ENCODE results near the gene PP2D1.
"Not testable (repeated sequence)": the region's sequence is repeated elsewhere in the genome, so short reads cannot be mapped to it uniquely, and the experiment has no call there.

PP2D1 gene

DNA sequence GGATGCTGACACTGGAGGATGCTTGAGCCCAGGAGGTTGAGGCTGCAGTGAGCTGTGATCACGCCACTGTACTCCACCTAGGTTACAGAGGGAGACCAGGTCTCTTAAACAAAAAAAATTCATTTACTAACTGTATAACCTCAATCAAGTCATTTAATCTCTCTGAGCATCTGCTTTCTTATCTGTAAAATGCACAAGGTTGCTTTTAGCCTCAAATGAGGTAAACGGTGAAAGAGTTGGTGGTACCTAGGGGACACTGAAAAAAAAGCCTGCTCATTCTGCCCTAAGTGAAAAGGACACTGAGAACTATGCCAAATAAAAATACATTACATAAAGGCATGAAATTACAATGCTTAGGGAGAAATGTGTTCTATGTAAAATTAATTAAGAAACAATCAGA lies 3.4 kb downstream of the PP2D1 start:
- H3K4me3 ChIP-seq (ENCODE audit: low read depth, low read length): no peak overlapping the region
- TF ChIP-seq CTCF (IDR thresholded peaks at IDR 0.05; ENCODE audit: low read depth, low read length, missing control alignments): no peak
- in situ Hi-C loops (cut with HindIII; ENCODE audit: low sequenced_read_pairs): no loop called here
- no peak for DNase-seq (ENCODE audit: low read depth)

- H3K4me3 ChIP-seq (ENCODE audit: low read depth, low read length): no peak overlapping the region
- in situ Hi-C loops (cut with HindIII; ENCODE audit: low sequenced_read_pairs): no loop called here
- DNase-seq (ENCODE audit: low read depth): no peak
- no peak for TF ChIP-seq CTCF (IDR thresholded peaks at IDR 0.05; ENCODE audit: low read depth, low read length, missing control alignments)
Measured at GRCh38 chr3:20007960-20008359, 4.1 kb downstream of the PP2D1 start.

GRCh38 chr3:20001932-20002331 lies 10.1 kb downstream of the PP2D1 start:
- H3K4me3 ChIP-seq (ENCODE audit: low read depth, low read length): no peak overlapping the region
- no peak for DNase-seq (ENCODE audit: low read depth)
- TF ChIP-seq CTCF (IDR thresholded peaks at IDR 0.05; ENCODE audit: low read depth, low read length, missing control alignments): no peak
- in situ Hi-C loops (cut with HindIII; ENCODE audit: low sequenced_read_pairs): no loop called here

GRCh38 chr3:19997502-19997901 lies 14.6 kb downstream of the PP2D1 start:
- DNase-seq (ENCODE audit: low read depth): no peak
- TF ChIP-seq CTCF (IDR thresholded peaks at IDR 0.05; ENCODE audit: low read depth, low read length, missing control alignments): no peak
- H3K4me3 ChIP-seq (ENCODE audit: low read depth, low read length): no peak overlapping the region
- in situ Hi-C loops (cut with HindIII; ENCODE audit: low sequenced_read_pairs): no loop called here

- in situ Hi-C loops (cut with HindIII; ENCODE audit: low sequenced_read_pairs): no loop called here
- no peak for TF ChIP-seq CTCF (IDR thresholded peaks at IDR 0.05; ENCODE audit: low read depth, low read length, missing control alignments)
Measured at GRCh38 chr3:19994796-19995195, 17.3 kb downstream of the PP2D1 start.

GRCh38 chr3:19988904-19989303 lies 23.2 kb downstream of the PP2D1 start:
- H3K4me3 ChIP-seq (ENCODE audit: low read depth, low read length); in situ Hi-C loops (cut with HindIII; ENCODE audit: low sequenced_read_pairs); DNase-seq (ENCODE audit: low read depth): not testable (repeated sequence)

More at GRCh38 chr3:19994796-19995195, 17.3 kb downstream of the PP2D1 start:
- no peak overlapping the region for H3K4me3 ChIP-seq (ENCODE audit: low read depth, low read length)
- no peak for DNase-seq (ENCODE audit: low read depth)

GRCh38 chr3:19972054-19972453 lies 40.0 kb downstream of the PP2D1 start:
- no peak for TF ChIP-seq CTCF (IDR thresholded peaks at IDR 0.05; ENCODE audit: low read depth, low read length, missing control alignments)
- H3K4me3 ChIP-seq (ENCODE audit: low read depth, low read length): no peak overlapping the region
- in situ Hi-C loops (cut with HindIII; ENCODE audit: low sequenced_read_pairs): no loop called here
- DNase-seq (ENCODE audit: low read depth): no peak

Data from astrocyte of the cerebellum (primary cell).